Neuronal stem cell (in vitro differentiated cells): Measurements from ENCODE around the gene AQP10.
"Not testable (repeated sequence)": the region's sequence is repeated elsewhere in the genome, so short reads cannot be mapped to it uniquely, and the experiment has no call there.

Experiments
- DNase-seq: peaks from one replicate; pipeline ENCODE4 v3.0.0-alpha.2; 2013; ENCODE audit warnings: low spot score
- H2AFZ ChIP-seq: one replicate; pipeline ENCODE4 v1.6.1; 2013; ENCODE audit warnings: mild to moderate bottlenecking, low read length, inconsistent platforms
- H2AK5ac ChIP-seq: 2 replicates; pipeline ENCODE4 v1.6.1; 2013; ENCODE audit warnings: low read depth, mild to moderate bottlenecking, inconsistent platforms, low read length, moderate library complexity, mixed read lengths
- H2BK120ac ChIP-seq: 2 replicates; pipeline ENCODE4 v1.6.1; 2013; ENCODE audit warnings: low read depth, mild to moderate bottlenecking, inconsistent platforms, low read length, moderate library complexity, mixed read lengths
- H2BK12ac ChIP-seq: one replicate; pipeline ENCODE4 v1.6.1; 2013; ENCODE audit warnings: low read length, inconsistent platforms
- H2BK15ac ChIP-seq: 2 replicates; pipeline ENCODE4 v1.6.1; 2013; ENCODE audit warnings: mild to moderate bottlenecking, low read length, inconsistent platforms, mixed read lengths
- H2BK5ac ChIP-seq: one replicate; pipeline ENCODE4 v1.6.1; 2013; ENCODE audit warnings: inconsistent platforms, mild to moderate bottlenecking, low read length, moderate library complexity
- H3K14ac ChIP-seq: one replicate; pipeline ENCODE4 v1.6.1; 2013; ENCODE audit warnings: low read length, inconsistent platforms
- H3K18ac ChIP-seq: 2 replicates; pipeline ENCODE4 v1.6.1; 2013; ENCODE audit warnings: low read length, inconsistent platforms
- H3K23ac ChIP-seq: 2 replicates; pipeline ENCODE4 v1.6.1; 2013; ENCODE audit warnings: low read depth, mild to moderate bottlenecking, mixed read lengths, low read length, inconsistent platforms; ENCODE audit not compliant: poor library complexity
- H3K27ac ChIP-seq: replicated peaks from 3 replicates; pipeline ENCODE4 v1.5.1; 2013; ENCODE audit warnings: low read length, inconsistent platforms
- H3K27me3 ChIP-seq, 3 experiments: 2 replicates each; pipeline ENCODE4 v1.6.1; 2013; ENCODE audit warnings: low read length in 3 of 3, mild to moderate bottlenecking in 2 of 3, inconsistent platforms in 1 of 3, low read depth in 1 of 3, mixed read lengths in 1 of 3, moderate library complexity in 1 of 3; ENCODE audit not compliant: control insufficient read depth in 3 of 3, insufficient read depth in 3 of 3
- H3K36me3 ChIP-seq, 2 donors: replicated peaks in 1 of 2; 2 replicates each; pipeline ENCODE4 v1.6.1; 2013; ENCODE audit warnings: low read length in 2 of 2; ENCODE audit not compliant: control insufficient read depth in 2 of 2, insufficient read depth in 2 of 2
- H3K4ac ChIP-seq: 2 replicates; pipeline ENCODE4 v1.6.1; 2013; ENCODE audit warnings: inconsistent platforms, mild to moderate bottlenecking, low read length, moderate library complexity
- H3K4me1 ChIP-seq, 2 donors: 1 replicate in 1 of 2; 2 replicates in 1 of 2; pipeline ENCODE4 v1.6.1; 2013; ENCODE audit warnings: low read length in 2 of 2, low read depth in 1 of 2; ENCODE audit not compliant: control insufficient read depth in 2 of 2, insufficient read depth in 1 of 2
- H3K4me2 ChIP-seq: one replicate; pipeline ENCODE4 v1.6.1; 2013; ENCODE audit warnings: mild to moderate bottlenecking, low read length, inconsistent platforms; ENCODE audit not compliant: insufficient read depth, poor library complexity, severe bottlenecking
- H3K4me3 ChIP-seq, 2 donors: 2 replicates each; pipeline ENCODE4 v1.5.1; 2013; ENCODE audit warnings: low read length in 2 of 2, mild to moderate bottlenecking in 2 of 2, inconsistent platforms in 1 of 2, moderate library complexity in 1 of 2
- H3K79me1 ChIP-seq: one replicate; pipeline ENCODE4 v1.6.1; 2013; ENCODE audit warnings: low read depth, mild to moderate bottlenecking, inconsistent platforms, low read length, moderate library complexity
- H3K9ac ChIP-seq: one replicate; pipeline ENCODE4 v1.6.1; 2013; ENCODE audit warnings: mild to moderate bottlenecking, low read depth, low read length, inconsistent platforms; ENCODE audit not compliant: poor library complexity
- H3K9me3 ChIP-seq, 2 donors: replicated peaks in 1 of 2; 2 replicates each; pipeline versions ENCODE3 to v1.6.1; 2013; ENCODE audit warnings: low read length in 2 of 2, mild to moderate bottlenecking in 2 of 2, inconsistent platforms in 1 of 2, low read depth in 1 of 2, mixed read lengths in 1 of 2, moderate library complexity in 1 of 2; ENCODE audit not compliant: control insufficient read depth in 2 of 2, insufficient read depth in 1 of 2
- H4K8ac ChIP-seq: one replicate; pipeline ENCODE4 v1.6.1; 2013; ENCODE audit warnings: low read depth, mild to moderate bottlenecking, inconsistent platforms, low read length, moderate library complexity
- H4K91ac ChIP-seq: one replicate; pipeline ENCODE4 v1.6.1; 2013; ENCODE audit warnings: low read length, low read depth, mild to moderate bottlenecking, inconsistent platforms; ENCODE audit not compliant: poor library complexity
- WGBS, 2 donors: extraction: QIAGEN DNeasy Blood & Tissue Kit; methylation state at CpG; one replicate each; pipeline ENCODE4 v1.1.7; 2013; ENCODE audit warnings: missing lambda C conversion rate in 2 of 2, mixed read lengths in 1 of 2; ENCODE audit not compliant: insufficient read length in 2 of 2, insufficient replicate concordance in 1 of 2; ENCODE audit errors: extremely low coverage in 2 of 2; 5-methylcytosine and 5-hydroxymethylcytosine counted together

The AQP10 gene

GRCh38 chr1:154341366-154341765, 20.5 kb downstream of the AQP10 start:
- H3K9me3 ChIP-seq, H3K14ac ChIP-seq, DNase-seq, H3K27me3 ChIP-seq, H2BK5ac ChIP-seq, H3K23ac ChIP-seq, H3K9ac ChIP-seq, H2BK120ac ChIP-seq, H3K4me1 ChIP-seq, H3K4ac ChIP-seq, H3K27ac ChIP-seq, H2BK15ac ChIP-seq, H2AFZ ChIP-seq, H4K8ac ChIP-seq, H2AK5ac ChIP-seq, H3K18ac ChIP-seq, H3K4me2 ChIP-seq, H3K4me3 ChIP-seq, H4K91ac ChIP-seq, H3K79me1 ChIP-seq, H2BK12ac ChIP-seq: not testable (repeated sequence)
- H3K36me3 ChIP-seq, result peaks cover 75 to 96% of the 10 kb centered on the region in 2 donors
- no CpG with 5 or more reads among the region's 9 CpGs for WGBS, 2 donors

DNA sequence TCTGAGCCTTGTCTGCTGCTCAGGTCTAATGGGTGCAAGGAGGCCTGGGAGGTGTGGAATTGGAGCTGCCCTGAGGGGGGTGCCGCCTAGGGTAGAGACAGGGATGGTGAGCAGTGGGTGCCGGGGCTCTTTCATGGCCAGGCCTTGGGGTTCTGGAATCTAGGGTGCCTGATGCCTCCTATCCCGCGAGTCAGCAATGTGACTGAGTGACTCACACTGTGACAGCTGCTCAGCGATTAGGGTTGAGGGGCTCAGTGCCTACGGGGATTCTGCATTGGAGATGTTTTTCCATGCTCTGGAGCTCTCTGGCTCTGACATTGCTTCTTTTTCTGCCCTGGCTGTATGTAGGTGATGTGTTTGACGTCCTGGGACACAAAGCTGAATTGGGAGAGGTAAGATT, 21.2 kb downstream of the AQP10 start:
- Histone ChIP-seq H3K4me1 (peaks cover 0 to 2% of the 10 kb centered on the region in 2 donors), H3K36me3 (peaks cover 77 to 98% of the 10 kb centered on the region in 2 donors), H4K91ac (no peak overlapping the region), H2BK15ac (no peak overlapping the region), H4K8ac (no peak overlapping the region), H3K27ac (no peak overlapping the region), H3K23ac (no peak overlapping the region), H3K4me2 (no peak overlapping the region), H2AFZ (no peak overlapping the region), H3K27me3 (no peaks in the 10 kb centered on the region), H2BK5ac (no peak overlapping the region), H2AK5ac (no peak overlapping the region), H3K9ac (no peak overlapping the region), H3K18ac (no peak overlapping the region), H3K9me3 (peaks cover 0 to 2% of the 10 kb centered on the region in 2 donors), H3K4me3 (no peak overlapping the region), H3K14ac (no peak overlapping the region), H2BK120ac (no peak overlapping the region), H3K79me1 (peaks cover 5% of the 10 kb centered on the region), H3K4ac (peak overlapping the region; percentile 13), H2BK12ac (no peak overlapping the region)
- WGBS, 2 donors, result no CpG with 5 or more reads among the region's 7 CpGs
- no peak for DNase-seq

DNA sequence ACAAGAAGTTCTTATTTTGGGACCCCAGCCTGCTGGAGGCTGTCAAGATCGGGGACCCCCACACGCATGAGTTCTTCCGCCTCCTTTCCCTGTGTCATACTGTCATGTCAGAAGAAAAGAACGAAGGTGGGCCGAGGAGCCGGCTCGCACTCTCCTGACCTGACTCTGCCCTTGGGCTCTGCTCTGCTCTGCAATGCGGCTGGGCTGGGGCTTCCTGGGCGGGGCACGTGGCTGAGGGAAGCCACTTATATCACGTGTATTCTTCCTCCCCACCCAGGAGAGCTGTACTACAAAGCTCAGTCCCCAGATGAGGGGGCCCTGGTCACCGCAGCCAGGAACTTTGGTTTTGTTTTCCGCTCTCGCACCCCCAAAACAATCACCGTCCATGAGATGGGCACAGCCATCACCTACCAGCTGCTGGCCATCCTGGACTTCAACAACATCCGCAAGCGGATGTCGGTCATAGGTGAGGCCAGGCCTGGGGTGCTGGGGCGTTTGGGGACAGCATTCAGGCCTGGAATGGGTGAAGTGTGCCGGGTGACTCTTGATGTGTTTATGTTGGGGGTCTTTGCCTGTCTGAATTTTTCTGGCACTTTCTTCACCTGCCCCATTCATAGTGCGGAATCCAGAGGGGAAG, 22.1 kb downstream of the AQP10 start:
- Histone ChIP-seq H2BK12ac (no peak overlapping the region), H3K4me3 (no peak overlapping the region), H2AFZ (no peak overlapping the region), H2BK5ac (no peak overlapping the region), H2BK15ac (no peak overlapping the region), H3K79me1 (peaks cover 4% of the 10 kb centered on the region), H3K23ac (no peak overlapping the region), H3K14ac (no peak overlapping the region), H3K27ac (no peak overlapping the region), H3K9me3 (peaks cover 0 to 2% of the 10 kb centered on the region in 2 donors), H3K27me3 (no peaks in the 10 kb centered on the region), H3K36me3 (peaks cover 75 to 95% of the 10 kb centered on the region in 2 donors), H4K91ac (no peak overlapping the region), H4K8ac (peak overlapping the region; percentile 82), H2AK5ac (no peak overlapping the region), H3K4me2 (no peak overlapping the region), H2BK120ac (no peak overlapping the region), H3K9ac (no peak overlapping the region), H3K4ac (no peak overlapping the region), H3K18ac (no peak overlapping the region), H3K4me1 (peaks cover 0 to 2% of the 10 kb centered on the region in 2 donors)
- no peak for DNase-seq
- WGBS, 2 donors, result no CpG with 5 or more reads among the region's 21 CpGs

GRCh38 chr1:154344977-154345837, 24.3 kb downstream of the AQP10 start:
- Histone ChIP-seq H3K79me1 (peaks cover 2% of the 10 kb centered on the region), H3K27ac (no peak overlapping the region), H3K4me1 (no peaks in the 10 kb centered on the region), H3K23ac (no peak overlapping the region), H3K9me3 (peaks cover 0 to 2% of the 10 kb centered on the region in 2 donors), H3K36me3 (peaks cover 78 to 92% of the 10 kb centered on the region in 2 donors), H3K9ac (no peak overlapping the region), H3K18ac (no peak overlapping the region), H2BK12ac (no peak overlapping the region), H2BK120ac (no peak overlapping the region), H4K8ac (no peak overlapping the region), H3K4ac (no peak overlapping the region), H4K91ac (no peak overlapping the region), H3K14ac (no peak overlapping the region), H3K27me3 (no peaks in the 10 kb centered on the region), H2BK15ac (no peak overlapping the region), H2BK5ac (no peak overlapping the region), H2AFZ (no peak overlapping the region), H3K4me2 (no peak overlapping the region), H2AK5ac (no peak overlapping the region), H3K4me3 (no peak overlapping the region)
- no peak for DNase-seq
- WGBS, 2 donors, result no CpG with 5 or more reads among the region's 12 CpGs
